Caco-2 (cell line): Measurements from ENCODE around the gene DSCAML1. TPM values are rescaled to one million over a fixed set of nuclear protein-coding genes. Genes with fewer than 3 reads are reported as not detected.

Source experiments
- BruUV-seq: library from RNA; stranded (reverse); fragments of 400-500 nt; replicated peaks from 2 replicates; lab custom pipeline; 2021; lab: Mats Ljungman, UMichigan
- CTCF ChIA-PET: fragments of 300-600 bp; sonication (Branson Sonifier 250); formaldehyde crosslinking; loops from one replicate; lab custom pipeline; 2022; ENCODE audit warnings: antibody characterized with exemption; lab: Charles Lee
- POLR2A ChIA-PET: fragments of 300-600 bp; sonication (Branson Sonifier 250); formaldehyde crosslinking; loops from one replicate; lab custom pipeline; 2022; ENCODE audit warnings: antibody characterized with exemption; lab: Charles Lee
- DNase-seq, 2 experiments: peaks; one replicate each; pipeline versions ENCODE4 v3.0.0 to v3.0.0-alpha.2; 2020 to 2022
- H3K27me3 ChIP-seq: replicated peaks from 2 replicates; pipeline ENCODE4 v1.6.0; 2011; ENCODE audit warnings: low read length; ENCODE audit not compliant: control insufficient read depth, insufficient read depth
- H3K36me3 ChIP-seq: 2 replicates; pipeline ENCODE4 v1.5.1; 2011; ENCODE audit warnings: low read length; ENCODE audit not compliant: control insufficient read depth, insufficient read depth
- H3K4me1 ChIP-seq: fragments of 250-450 bp; sonication (Bioruptor Pico); 2 replicates; pipeline ENCODE4 v1.5.1; 2020; ENCODE audit warnings: mild to moderate bottlenecking
- H3K4me3 ChIP-seq: 2 replicates; pipeline ENCODE4 v1.5.1; 2011; ENCODE audit warnings: low read depth, mild to moderate bottlenecking, control low read depth, low read length
- H3K9me3 ChIP-seq: fragments of 250-450 bp; sonication (Bioruptor Pico); 2 replicates; pipeline ENCODE4 v1.5.1; 2020; ENCODE audit warnings: mild to moderate bottlenecking, moderate library complexity
- H3K27ac Mint-ChIP-seq: one replicate; pipeline ENCODE4 v1.8.0; 2022; ENCODE audit warnings: mixed read lengths; ENCODE audit not compliant: unreplicated experiment
- H3K27me3 Mint-ChIP-seq: one replicate; pipeline ENCODE4 v1.8.0; 2022; ENCODE audit warnings: mixed read lengths; ENCODE audit not compliant: insufficient read depth, unreplicated experiment
- H3K36me3 Mint-ChIP-seq: one replicate; pipeline ENCODE4 v1.8.0; 2022; ENCODE audit warnings: mild to moderate bottlenecking, mixed read lengths; ENCODE audit not compliant: insufficient read depth, unreplicated experiment
- H3K4me1 Mint-ChIP-seq: one replicate; pipeline ENCODE4 v1.8.0; 2022; ENCODE audit warnings: low read depth, mixed read lengths; ENCODE audit not compliant: unreplicated experiment
- H3K4me3 Mint-ChIP-seq: one replicate; pipeline ENCODE4 v1.8.0; 2022; ENCODE audit warnings: mild to moderate bottlenecking, moderate library complexity, mixed read lengths; ENCODE audit not compliant: unreplicated experiment
- H3K9me3 Mint-ChIP-seq: one replicate; pipeline ENCODE4 v1.8.0; 2022; ENCODE audit warnings: mixed read lengths; ENCODE audit not compliant: unreplicated experiment
- CTCF ChIP-seq, 2 experiments: fragments of 200-600 bp in 1 of 2; IDR thresholded peaks; 1 replicate in 1 of 2; 2 replicates in 1 of 2; pipeline versions ENCODE4 v1.5.1 to v1.8.0; 2011 to 2022; ENCODE audit warnings: antibody characterized with exemption in 1 of 2, control low read depth in 1 of 2, inconsistent platforms in 1 of 2, low read depth in 1 of 2, low read length in 1 of 2, mild to moderate bottlenecking in 1 of 2, moderate library complexity in 1 of 2; ENCODE audit not compliant: insufficient read depth in 1 of 2, severe bottlenecking in 1 of 2, unreplicated experiment in 1 of 2
- intact Hi-C: fragments of 100-400 bp; cut with micrococcal nuclease; formaldehyde crosslinking; loops from one replicate; pipeline ENCODE4 v1.10.0; 2022; ENCODE audit not compliant: unreplicated experiment
- total RNA-seq: library from RNA; stranded (reverse); gene quantifications from 2 replicates; pipeline ENCODE4 v1.2.3, GENCODE V29; 2022

The DSCAML1 gene
- total RNA-seq, 1 experiment from 2014 or later = not detected

DNA sequence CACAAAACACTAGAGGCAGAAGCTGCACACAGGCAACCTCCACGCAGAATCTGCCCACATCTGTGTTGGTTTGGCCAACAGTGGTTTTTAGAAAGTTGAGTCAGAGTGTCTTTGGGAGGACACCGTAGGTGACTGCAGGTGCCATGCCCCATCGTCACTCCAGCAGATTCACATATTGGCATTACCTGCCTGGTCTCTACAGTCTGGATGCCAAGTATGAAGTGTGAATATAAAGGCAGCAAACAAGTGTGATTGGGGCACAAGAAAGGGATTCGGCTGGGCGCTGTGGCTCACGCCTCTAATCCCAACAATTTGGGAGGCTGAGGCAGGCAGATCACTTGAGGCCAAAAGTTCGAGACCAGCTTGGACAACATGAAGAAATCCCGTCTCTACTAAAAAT lies 38.6 kb upstream of the DSCAML1 start:
- ChIA-PET POLR2A (no interaction called here), CTCF (interaction anchor here (0.7 kb wide), 1 partner anchor 12 kb away, joined by 3 read pairs; no protein-coding TSS in a partner anchor)
- Histone ChIP-seq H3K4me1 (peaks cover 14% of the 10 kb centered on the region), H3K4me3 (no peak overlapping the region), H3K27me3 (no peaks in the 10 kb centered on the region), H3K9me3 (no peaks in the 10 kb centered on the region), H3K36me3 (no peaks in the 10 kb centered on the region)
- Mint-ChIP-seq H3K4me3 (no peak overlapping the region), H3K36me3 (peaks cover 5% of the 10 kb centered on the region), H3K27me3 (peaks cover 4% of the 10 kb centered on the region), H3K9me3 (no peaks in the 10 kb centered on the region), H3K27ac (no peak overlapping the region), H3K4me1 (peaks cover 31% of the 10 kb centered on the region)
- no peak for DNase-seq
- intact Hi-C loops = no loop called here
- TF ChIP-seq CTCF (IDR thresholded peaks at IDR 0.05; ENCODE audit: insufficient read depth in 1 of 2, low read depth in 1 of 2, low read length in 1 of 2, severe bottlenecking in 1 of 2, unreplicated experiment in 1 of 2) = no peak
- no TSS peak for BruUV-seq

- intact Hi-C loops = no loop called here
- peaks cover 5% of the 10 kb centered on the region for H3K36me3 Mint-ChIP-seq
- peaks cover 4% of the 10 kb centered on the region for H3K27me3 Mint-ChIP-seq
- no peak overlapping the region for H3K4me3 Mint-ChIP-seq
- ChIA-PET CTCF (interaction anchor here (0.7 to 2.9 kb wide), 4 partner anchors 12 to 409 kb away, joined by 3 to 26 read pairs (median 5); no protein-coding TSS in a partner anchor), POLR2A (no interaction called here)
- no peak overlapping the region for H3K27ac Mint-ChIP-seq
- no peak for DNase-seq
- H3K4me3 ChIP-seq = no peak overlapping the region
- peaks cover 37% of the 10 kb centered on the region for H3K4me1 Mint-ChIP-seq
- H3K9me3 ChIP-seq = no peaks in the 10 kb centered on the region
- peaks cover 14% of the 10 kb centered on the region for H3K4me1 ChIP-seq
- H3K27me3 ChIP-seq = no peaks in the 10 kb centered on the region
- no peaks in the 10 kb centered on the region for H3K9me3 Mint-ChIP-seq
- TF ChIP-seq CTCF (IDR thresholded peaks at IDR 0.05; ENCODE audit: insufficient read depth in 1 of 2, low read depth in 1 of 2, low read length in 1 of 2, severe bottlenecking in 1 of 2, unreplicated experiment in 1 of 2) = no peak
- no TSS peak for BruUV-seq
- no peaks in the 10 kb centered on the region for H3K36me3 ChIP-seq
Observed at GRCh38 chr11:117834838-117835443, 37.9 kb upstream of the DSCAML1 start.

- Histone ChIP-seq H3K4me1 (peaks cover 14% of the 10 kb centered on the region), H3K27me3 (no peaks in the 10 kb centered on the region), H3K9me3 (no peaks in the 10 kb centered on the region), H3K4me3 (no peak overlapping the region), H3K36me3 (no peaks in the 10 kb centered on the region)
- H3K27me3 Mint-ChIP-seq = peaks cover 4% of the 10 kb centered on the region
- ChIA-PET CTCF (interaction anchor here (0.7 to 2.9 kb wide), 11 partner anchors 8 to 408 kb away, joined by 3 to 26 read pairs (median 6); partner anchors contain the start of gene FXYD2), POLR2A (no interaction called here)
- TSS peak; percentile 47 for BruUV-seq
- peaks cover 5% of the 10 kb centered on the region for H3K36me3 Mint-ChIP-seq
- TF ChIP-seq CTCF (IDR thresholded peaks at IDR 0.05; ENCODE audit: insufficient read depth in 1 of 2, low read depth in 1 of 2, low read length in 1 of 2, severe bottlenecking in 1 of 2, unreplicated experiment in 1 of 2) = no peak
- H3K27ac Mint-ChIP-seq = no peak overlapping the region
- intact Hi-C loops = no loop called here
- no peaks in the 10 kb centered on the region for H3K9me3 Mint-ChIP-seq
- peak overlapping the region; percentile 12 for H3K4me3 Mint-ChIP-seq
- no peak for DNase-seq
- peaks cover 38% of the 10 kb centered on the region for H3K4me1 Mint-ChIP-seq
Observed at GRCh38 chr11:117834068-117834810, 37.2 kb upstream of the DSCAML1 start.
